Measurements from ENCODE around the gene TSC22D1. TPM values are rescaled to one million over a fixed set of nuclear protein-coding genes. Genes with fewer than 3 reads are reported as not detected.
A peak's percentile ranks its signal among the peaks of the same experiment; 100 is the strongest.

Gene TSC22D1
- polyA plus RNA-seq, 1 donor from 2014 or later: 355 TPM

DNA sequence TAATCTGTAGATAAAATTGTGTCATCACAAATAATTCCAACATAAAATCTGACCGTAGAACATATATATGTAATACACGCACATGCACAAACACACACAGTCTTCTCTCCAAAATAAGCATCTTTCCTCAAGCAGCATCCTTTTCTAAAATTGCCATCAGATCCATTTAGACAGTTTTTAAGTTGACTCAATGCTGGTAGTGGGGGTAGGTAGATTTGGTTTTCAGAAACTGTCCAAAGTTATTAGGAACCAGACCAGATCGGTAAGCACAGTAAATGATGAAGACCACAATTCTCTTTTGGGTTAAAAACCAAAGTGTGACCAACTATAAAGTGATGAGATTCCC is 137.9 kb downstream of the TSC22D1 start:
- Histone ChIP-seq H4K20me1 (ENCODE audit: insufficient read depth) (peaks cover 14% of the 10 kb centered on the region), H2AFZ (ENCODE audit: low read depth, low read length) (no peak overlapping the region), H3K27ac (ENCODE audit: low read length) (no peak overlapping the region), H3K9me3 (ENCODE audit: low read length) (no peaks in the 10 kb centered on the region), H3K36me3 (ENCODE audit: insufficient read depth, low read length) (no peaks in the 10 kb centered on the region), H3K9ac (ENCODE audit: low read length) (no peak overlapping the region), H3K27me3 (ENCODE audit: insufficient read depth, low read depth, low read length) (no peaks in the 10 kb centered on the region), H3K79me2 (replicated peaks; ENCODE audit: insufficient read depth, low read length) (peaks cover 50% of the 10 kb centered on the region), H3F3A (ENCODE audit: insufficient read depth, low read length, poor library complexity, severe bottlenecking) (peaks cover 4% of the 10 kb centered on the region), H3K4me2 (ENCODE audit: low read length) (no peak overlapping the region), H3K9me2 (ENCODE audit: insufficient read depth, low read length) (no peaks in the 10 kb centered on the region), H3K4me3 (ENCODE audit: low read length) (no peak overlapping the region)
- TF ChIP-seq EP300 (conservative IDR thresholded peaks at IDR 0.05; ENCODE audit: poor library complexity, severe bottlenecking) (no peak), CTCF (IDR thresholded peaks at IDR 0.05; ENCODE audit: poor library complexity, severe bottlenecking) (peak; percentile 39)

DNA sequence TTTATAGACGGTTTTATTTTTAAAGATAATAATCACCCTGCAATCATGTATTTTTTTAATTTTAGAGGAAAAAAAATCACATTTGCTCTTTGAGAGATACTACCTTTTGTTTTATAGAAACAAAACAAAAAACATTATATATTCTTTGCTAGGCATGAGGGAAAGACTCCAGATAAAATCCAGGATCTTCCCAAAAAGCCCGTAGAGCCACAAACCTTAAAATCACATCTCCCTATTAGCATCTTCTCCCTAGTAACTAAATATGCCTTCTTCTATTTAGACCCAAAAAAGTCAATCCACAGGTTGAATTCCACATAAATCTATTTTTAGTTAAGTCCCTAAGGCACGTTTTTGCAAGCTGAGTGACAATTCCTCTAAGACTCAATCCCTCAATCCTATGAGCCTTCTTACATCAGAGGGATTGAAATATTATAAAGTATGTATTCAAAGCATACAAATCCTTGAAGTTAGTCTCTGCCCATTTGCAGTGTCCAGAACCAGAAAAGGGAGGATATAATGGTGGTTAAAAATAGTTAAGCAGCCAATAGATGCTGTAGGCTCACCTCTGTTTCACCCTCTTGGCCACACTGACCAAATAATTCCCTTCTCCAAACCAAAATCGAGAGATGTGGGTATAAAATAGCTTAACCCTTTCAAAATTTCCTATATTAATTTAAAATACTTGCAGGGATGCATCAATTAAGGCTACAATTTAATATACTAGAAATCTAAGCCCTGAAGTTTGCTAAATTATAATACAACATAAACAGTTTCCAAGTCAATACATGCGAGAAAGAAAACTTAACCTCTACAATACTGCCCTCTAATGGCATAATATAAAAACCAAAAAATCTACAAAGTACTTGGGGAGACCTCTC is 138.5 kb downstream of the TSC22D1 start:
- H3K4me2 ChIP-seq (ENCODE audit: low read length): peak overlapping the region; percentile 71
- peak overlapping the region; percentile 84 for H3K27ac ChIP-seq (ENCODE audit: low read length)
- TF ChIP-seq CTCF (IDR thresholded peaks at IDR 0.05; ENCODE audit: poor library complexity, severe bottlenecking) (peak; percentile 76), SMC3 (conservative IDR thresholded peaks at IDR 0.05; ENCODE audit: poor library complexity) (peak; percentile 79), MXI1 (conservative IDR thresholded peaks at IDR 0.05; ENCODE audit: poor library complexity, severe bottlenecking) (no peak), POLR2AphosphoS5 (IDR thresholded peaks at IDR 0.05) (no peak), RAD21 (conservative IDR thresholded peaks at IDR 0.05) (peak; percentile 81)
- H3K9ac ChIP-seq (ENCODE audit: low read length): peak overlapping the region; percentile 81
- H3K9me2 ChIP-seq (ENCODE audit: insufficient read depth, low read length): no peaks in the 10 kb centered on the region
- no peaks in the 10 kb centered on the region for H3K9me3 ChIP-seq (ENCODE audit: low read length)
- peaks cover 54% of the 10 kb centered on the region for H3K79me2 ChIP-seq (replicated peaks; ENCODE audit: insufficient read depth, low read length)
- no peak overlapping the region for H2AFZ ChIP-seq (ENCODE audit: low read depth, low read length)
- peaks cover 18% of the 10 kb centered on the region for H4K20me1 ChIP-seq (ENCODE audit: insufficient read depth)
- H3K4me3 ChIP-seq (ENCODE audit: low read length): peak overlapping the region; percentile 74
- no peaks in the 10 kb centered on the region for H3K27me3 ChIP-seq (ENCODE audit: insufficient read depth, low read depth, low read length)
- H3F3A ChIP-seq (ENCODE audit: insufficient read depth, low read length, poor library complexity, severe bottlenecking): peaks cover 7% of the 10 kb centered on the region
- H3K36me3 ChIP-seq (ENCODE audit: insufficient read depth, low read length): peaks cover 3% of the 10 kb centered on the region

DNA sequence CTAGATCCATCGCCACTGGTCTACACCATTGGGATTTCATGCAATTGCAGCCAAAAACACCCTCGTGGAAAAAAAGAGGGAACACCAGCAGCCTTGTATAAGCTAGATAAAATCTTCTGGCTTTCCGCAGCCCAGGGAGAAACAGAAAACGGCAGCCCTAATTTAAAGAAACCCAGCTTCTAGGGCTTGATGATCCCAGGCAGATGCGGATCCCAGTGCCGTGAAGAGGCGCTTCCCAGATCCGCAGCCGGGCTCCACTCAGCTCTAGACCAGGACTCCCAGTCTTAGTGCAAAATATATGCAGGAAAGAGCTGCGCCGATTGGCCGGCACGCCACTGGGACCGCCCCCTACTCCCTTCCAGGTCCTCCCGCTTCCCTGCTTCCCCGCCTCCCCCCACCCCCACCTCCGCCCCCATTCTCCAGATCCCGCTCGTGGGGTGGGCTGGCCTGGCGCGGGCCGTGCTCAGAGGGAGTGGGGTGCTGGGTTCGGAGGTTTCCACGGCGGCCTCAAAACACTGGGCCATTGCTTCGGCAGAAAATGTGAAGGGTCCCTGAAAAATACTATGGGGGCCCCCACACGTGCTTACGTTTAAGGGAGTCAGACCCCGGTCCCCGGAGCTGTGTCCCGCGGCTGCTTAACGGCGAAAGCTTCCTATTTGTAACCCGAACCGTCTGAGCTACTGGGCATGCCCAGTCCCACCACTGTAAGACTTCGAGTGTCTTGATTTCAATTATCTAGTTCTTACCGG is 139.4 kb downstream of the TSC22D1 start:
- Histone ChIP-seq H3K36me3 (ENCODE audit: insufficient read depth, low read length) (peaks cover 5% of the 10 kb centered on the region), H3K27me3 (ENCODE audit: insufficient read depth, low read depth, low read length) (no peaks in the 10 kb centered on the region), H3F3A (ENCODE audit: insufficient read depth, low read length, poor library complexity, severe bottlenecking) (peaks cover 7% of the 10 kb centered on the region), H3K9me2 (ENCODE audit: insufficient read depth, low read length) (no peaks in the 10 kb centered on the region), H3K9ac (ENCODE audit: low read length) (peak overlapping the region; percentile 98), H3K4me3 (ENCODE audit: low read length) (peak overlapping the region; percentile 74), H2AFZ (ENCODE audit: low read depth, low read length) (no peak overlapping the region), H3K79me2 (replicated peaks; ENCODE audit: insufficient read depth, low read length) (peaks cover 52% of the 10 kb centered on the region), H3K27ac (ENCODE audit: low read length) (peak overlapping the region; percentile 99), H3K4me2 (ENCODE audit: low read length) (peak overlapping the region; percentile 71), H4K20me1 (ENCODE audit: insufficient read depth) (peaks cover 18% of the 10 kb centered on the region), H3K9me3 (ENCODE audit: low read length) (no peaks in the 10 kb centered on the region)
- peak; percentile 40 for TF ChIP-seq SMC3 (conservative IDR thresholded peaks at IDR 0.05; ENCODE audit: poor library complexity)
- peak; percentile 22 for TF ChIP-seq EP300 (conservative IDR thresholded peaks at IDR 0.05; ENCODE audit: poor library complexity, severe bottlenecking)
- TF ChIP-seq CTCF (IDR thresholded peaks at IDR 0.05; ENCODE audit: poor library complexity, severe bottlenecking): peak; percentile 12
- peak; percentile 100 for TF ChIP-seq POLR2AphosphoS5 (IDR thresholded peaks at IDR 0.05)
- TF ChIP-seq TAF1 (IDR thresholded peaks at IDR 0.05; ENCODE audit: low read depth): peak; percentile 100
- peak; percentile 99 for TF ChIP-seq REST (IDR thresholded peaks at IDR 0.05; ENCODE audit: borderline replicate concordance)
- peak; percentile 54 for TF ChIP-seq RAD21 (conservative IDR thresholded peaks at IDR 0.05)
- TF ChIP-seq EZH2 (IDR thresholded peaks at IDR 0.05; ENCODE audit: borderline replicate concordance, insufficient read depth, low read length, poor library complexity, severe bottlenecking): no peak

Data from neural cell (in vitro differentiated cells).